Measurements from ENCODE around the gene MRPL50.
A peak's percentile ranks its signal among the peaks of the same experiment; 100 is the strongest.

MRPL50 gene

GRCh38 chr9:101398930-101399642 lies 668 bp upstream of the MRPL50 start:
- TF ChIP-seq REST (IDR thresholded peaks at IDR 0.05; ENCODE audit: low read depth) = no peak
- TF ChIP-seq CEBPB (IDR thresholded peaks at IDR 0.05) = no peak
- no peak for TF ChIP-seq CREB1 (IDR thresholded peaks at IDR 0.05; ENCODE audit: low read depth)
- TF ChIP-seq NFIC (IDR thresholded peaks at IDR 0.05) = peak; percentile 33; the same call in 1 of the 2 replicates
- no peak for TF ChIP-seq TAF1 (IDR thresholded peaks at IDR 0.05; ENCODE audit: low read depth)
- no peak for TF ChIP-seq FOXM1 (IDR thresholded peaks at IDR 0.05; ENCODE audit: borderline replicate concordance, low read depth)
- TF ChIP-seq ZBTB7A (IDR thresholded peaks at IDR 0.05; ENCODE audit: low read depth) = 0 out of 2 replicates have a peak, but pooled peaks have one; percentile 46

DNA sequence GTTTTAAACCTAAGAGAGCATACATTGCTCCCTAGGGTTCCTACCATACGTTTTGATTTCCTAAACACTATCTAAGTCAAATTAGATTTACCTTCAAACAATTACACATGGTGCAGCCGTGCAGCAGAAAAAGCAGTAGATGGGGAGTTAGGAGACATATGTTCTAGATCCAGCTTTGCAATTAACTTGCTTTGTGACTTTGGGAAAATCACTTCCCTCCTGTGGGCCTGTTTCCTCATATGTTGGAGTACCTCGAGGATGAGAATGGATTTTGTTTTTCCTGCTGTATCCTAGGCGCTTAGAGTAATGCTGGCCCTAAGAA lies 711 bp downstream of the MRPL50 start:
- no peak for TF ChIP-seq YY1 (IDR thresholded peaks at IDR 0.05; ENCODE audit: low read depth)
- no peak for TF ChIP-seq RAD21 (IDR thresholded peaks at IDR 0.05; ENCODE audit: low read depth)
- TF ChIP-seq MAX (IDR thresholded peaks at IDR 0.05) = no peak
- TF ChIP-seq CEBPB (IDR thresholded peaks at IDR 0.05) = no peak
- TF ChIP-seq USF1 (IDR thresholded peaks at IDR 0.05) = no peak
- TF ChIP-seq FOXM1 (IDR thresholded peaks at IDR 0.05; ENCODE audit: borderline replicate concordance, low read depth) = no peak
- no peak for TF ChIP-seq REST (IDR thresholded peaks at IDR 0.05; ENCODE audit: low read depth)
- TF ChIP-seq NFIC (IDR thresholded peaks at IDR 0.05) = no peak
- TF ChIP-seq EGR1 (IDR thresholded peaks at IDR 0.05) = no peak
- TF ChIP-seq CREB1 (IDR thresholded peaks at IDR 0.05; ENCODE audit: low read depth) = no peak
- no peak for TF ChIP-seq ZBTB7A (IDR thresholded peaks at IDR 0.05; ENCODE audit: low read depth)
- no peak for TF ChIP-seq TCF12 (IDR thresholded peaks at IDR 0.05; ENCODE audit: low read depth)

- no peak for TF ChIP-seq EP300 (IDR thresholded peaks at IDR 0.05; ENCODE audit: borderline replicate concordance)
- no peak for TF ChIP-seq ZBTB7A (IDR thresholded peaks at IDR 0.05; ENCODE audit: low read depth)
- no peak for TF ChIP-seq RAD21 (IDR thresholded peaks at IDR 0.05; ENCODE audit: low read depth)
- TF ChIP-seq FOXM1 (IDR thresholded peaks at IDR 0.05; ENCODE audit: borderline replicate concordance, low read depth) = no peak
- no peak for TF ChIP-seq TCF12 (IDR thresholded peaks at IDR 0.05; ENCODE audit: low read depth)
- TF ChIP-seq EGR1 (IDR thresholded peaks at IDR 0.05) = no peak
- no peak for TF ChIP-seq CEBPB (IDR thresholded peaks at IDR 0.05)
- no peak for TF ChIP-seq YY1 (IDR thresholded peaks at IDR 0.05; ENCODE audit: low read depth)
- TF ChIP-seq REST (IDR thresholded peaks at IDR 0.05; ENCODE audit: low read depth) = no peak
- TF ChIP-seq CREB1 (IDR thresholded peaks at IDR 0.05; ENCODE audit: low read depth) = no peak
- TF ChIP-seq USF1 (IDR thresholded peaks at IDR 0.05) = no peak
- no peak for TF ChIP-seq TAF1 (IDR thresholded peaks at IDR 0.05; ENCODE audit: low read depth)
- no peak for TF ChIP-seq NFIC (IDR thresholded peaks at IDR 0.05)
- no peak for TF ChIP-seq MAX (IDR thresholded peaks at IDR 0.05)
- no peak for TF ChIP-seq TEAD4 (IDR thresholded peaks at IDR 0.05)
Measured at GRCh38 chr9:101394687-101395086, 3.7 kb downstream of the MRPL50 start.

DNA sequence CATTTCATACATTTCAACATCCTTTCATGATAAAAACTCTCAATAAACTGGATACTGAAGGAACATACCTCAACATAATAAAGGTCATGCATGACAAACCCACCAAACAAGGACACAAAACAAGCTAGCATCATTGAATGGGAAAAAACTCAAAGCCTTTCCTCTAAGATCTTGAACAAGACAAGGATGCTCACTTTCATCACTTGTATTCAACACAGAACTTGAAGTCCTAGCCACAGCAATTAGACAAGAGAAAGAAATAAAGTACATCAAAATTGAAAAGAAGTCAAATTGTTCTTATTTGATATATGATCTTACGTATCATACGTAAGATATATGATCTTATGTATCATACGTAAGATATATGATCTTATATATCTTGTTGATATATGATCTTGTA lies 5.3 kb downstream of the MRPL50 start:
- TF ChIP-seq USF1 (IDR thresholded peaks at IDR 0.05) (no peak), FOXM1 (IDR thresholded peaks at IDR 0.05; ENCODE audit: borderline replicate concordance, low read depth) (no peak), MAX (IDR thresholded peaks at IDR 0.05) (no peak), EGR1 (IDR thresholded peaks at IDR 0.05) (no peak), TCF12 (IDR thresholded peaks at IDR 0.05; ENCODE audit: low read depth) (no peak), REST (IDR thresholded peaks at IDR 0.05; ENCODE audit: low read depth) (no peak), CREB1 (IDR thresholded peaks at IDR 0.05; ENCODE audit: low read depth) (no peak), ZBTB7A (IDR thresholded peaks at IDR 0.05; ENCODE audit: low read depth) (no peak), TAF1 (IDR thresholded peaks at IDR 0.05; ENCODE audit: low read depth) (no peak), YY1 (IDR thresholded peaks at IDR 0.05; ENCODE audit: low read depth) (no peak), RAD21 (IDR thresholded peaks at IDR 0.05; ENCODE audit: low read depth) (no peak), EP300 (IDR thresholded peaks at IDR 0.05; ENCODE audit: borderline replicate concordance) (no peak), TEAD4 (IDR thresholded peaks at IDR 0.05) (no peak), CEBPB (IDR thresholded peaks at IDR 0.05) (no peak), NFIC (IDR thresholded peaks at IDR 0.05) (no peak)
